Stimulated activated CD8-positive, alpha-beta memory T cell treated with anti-CD3 and anti-CD28 coated beads, Interleukin-12 subunit alpha, Interleukin-12 subunit beta, amount 100 ng/mL, for 24 hours (primary cell): ENCODE measurements around the gene TRIM46.
"Not testable (repeated sequence)": the region's sequence is repeated elsewhere in the genome, so short reads cannot be mapped to it uniquely, and the experiment has no call there.

Experiments
- DNase-seq: peaks from one replicate; pipeline ENCODE4 v3.0.0-alpha.2; 2020; ENCODE audit errors: extremely low read depth

TRIM46 gene

DNA sequence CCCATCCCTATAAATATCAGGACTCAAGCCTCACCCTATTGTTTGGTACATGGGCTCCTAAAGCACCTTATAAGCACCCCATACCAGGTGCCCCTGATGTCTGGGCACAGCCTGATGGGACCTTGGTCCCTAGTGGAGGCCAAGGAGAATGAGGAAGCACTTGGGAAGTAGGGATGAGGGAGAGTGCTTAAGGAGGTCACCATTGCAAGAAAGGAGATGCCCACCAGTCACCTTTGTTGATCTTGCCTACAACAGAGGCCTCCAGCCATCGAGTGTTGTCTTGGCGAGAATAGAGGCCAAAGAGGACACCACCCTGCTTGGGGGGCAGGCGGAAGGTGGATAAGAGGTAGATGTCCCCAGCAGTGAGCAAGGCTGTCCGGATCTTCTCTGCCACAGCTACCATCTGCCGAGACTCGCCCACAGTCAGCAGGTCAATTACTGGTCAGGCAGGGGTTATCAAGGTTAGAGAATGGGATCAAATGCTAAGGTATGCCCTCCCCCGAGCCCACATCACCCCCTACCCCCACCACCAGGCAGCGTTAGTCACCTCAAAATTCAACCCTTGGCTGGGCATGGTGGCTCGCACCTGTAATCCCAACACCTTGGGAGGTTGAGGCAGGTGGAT, 32.4 kb downstream of the TRIM46 start:
- DNase-seq = no peak

DNA sequence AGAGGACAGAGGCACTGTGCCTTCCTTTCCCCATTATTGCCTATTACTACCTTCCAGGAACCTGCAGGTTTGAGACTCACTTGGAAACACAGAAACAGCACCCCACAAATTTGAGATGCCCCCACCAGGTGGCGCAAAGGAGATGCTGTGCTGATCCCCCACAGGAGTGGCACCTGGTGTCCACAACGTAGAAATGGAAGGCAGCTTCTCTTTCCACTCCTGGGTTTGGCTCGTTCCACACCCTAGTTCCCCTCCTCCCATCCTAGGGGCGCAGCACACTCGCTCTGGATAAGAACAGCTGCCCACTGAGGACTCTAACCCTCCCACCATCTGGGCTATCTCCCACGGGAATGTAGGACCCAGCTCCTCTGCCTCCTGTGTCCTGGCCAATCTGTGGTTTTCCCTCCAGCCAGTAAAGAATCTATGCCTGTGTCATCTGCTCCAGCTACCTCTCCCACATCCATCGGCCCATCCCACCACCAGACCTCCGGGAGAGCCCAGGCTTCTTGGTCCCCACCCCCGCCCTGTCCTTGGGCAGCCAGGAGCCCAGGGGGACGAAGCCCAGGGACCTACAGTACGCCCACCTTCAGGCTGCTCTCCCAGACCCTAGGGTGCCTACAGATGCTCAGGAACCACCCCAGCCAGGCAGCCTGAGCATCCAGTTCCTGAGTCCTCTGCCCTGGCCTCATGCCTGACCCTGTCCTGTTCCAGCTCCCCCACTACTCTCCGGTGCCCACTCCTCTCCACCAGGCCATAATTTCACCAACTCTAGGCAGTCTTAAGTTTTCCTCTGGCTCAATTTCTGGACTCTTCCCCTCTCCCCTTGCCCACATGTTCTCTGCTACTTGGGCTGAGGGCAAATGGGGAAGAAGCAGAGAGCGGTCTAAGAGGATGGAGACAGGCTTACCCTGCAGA, 33.5 kb downstream of the TRIM46 start:
- DNase-seq = peak; percentile 69

DNA sequence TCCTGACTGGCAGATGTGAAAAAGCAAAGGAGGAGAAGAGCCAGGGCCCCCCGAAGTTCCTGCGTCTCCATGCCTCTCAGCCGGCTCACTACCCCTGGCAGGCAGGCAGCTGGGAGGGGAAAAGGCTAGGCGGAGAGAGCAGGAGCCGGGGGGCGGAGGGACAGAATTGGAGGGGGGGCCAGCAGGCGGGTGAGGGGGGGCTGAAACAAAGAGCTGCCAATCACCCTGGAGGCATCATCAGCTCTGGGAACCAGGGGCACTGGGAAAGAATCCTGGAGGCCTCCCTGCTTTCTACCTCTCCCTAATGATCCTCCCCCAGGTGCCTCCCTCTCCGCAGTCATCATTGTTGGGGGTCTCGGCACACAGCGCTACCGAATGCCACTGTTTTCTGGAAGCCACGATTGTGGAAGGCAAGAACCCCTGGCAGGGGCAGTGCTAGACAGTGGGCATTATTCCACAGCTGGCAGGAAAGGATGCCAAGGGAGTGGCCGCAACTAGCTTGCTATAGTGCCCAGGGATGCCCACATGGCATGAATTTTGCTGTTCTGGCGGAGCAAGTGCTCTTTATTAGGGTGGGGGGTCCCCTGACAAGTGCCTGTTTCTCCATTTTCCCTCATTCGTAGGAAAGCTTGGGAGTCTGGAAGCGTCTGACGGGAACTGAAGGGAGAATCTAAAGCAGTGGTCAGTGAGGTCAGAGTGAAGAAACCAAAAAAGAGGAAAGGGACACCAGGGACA, 34.3 kb downstream of the TRIM46 start, which contains the start of gene THBS3:
THBS3 (minus strand) TSS at position 92 of the 735 bp plus-strand sequence; CDS start at position 71, 21 bp downstream.
- no peak for DNase-seq

DNA sequence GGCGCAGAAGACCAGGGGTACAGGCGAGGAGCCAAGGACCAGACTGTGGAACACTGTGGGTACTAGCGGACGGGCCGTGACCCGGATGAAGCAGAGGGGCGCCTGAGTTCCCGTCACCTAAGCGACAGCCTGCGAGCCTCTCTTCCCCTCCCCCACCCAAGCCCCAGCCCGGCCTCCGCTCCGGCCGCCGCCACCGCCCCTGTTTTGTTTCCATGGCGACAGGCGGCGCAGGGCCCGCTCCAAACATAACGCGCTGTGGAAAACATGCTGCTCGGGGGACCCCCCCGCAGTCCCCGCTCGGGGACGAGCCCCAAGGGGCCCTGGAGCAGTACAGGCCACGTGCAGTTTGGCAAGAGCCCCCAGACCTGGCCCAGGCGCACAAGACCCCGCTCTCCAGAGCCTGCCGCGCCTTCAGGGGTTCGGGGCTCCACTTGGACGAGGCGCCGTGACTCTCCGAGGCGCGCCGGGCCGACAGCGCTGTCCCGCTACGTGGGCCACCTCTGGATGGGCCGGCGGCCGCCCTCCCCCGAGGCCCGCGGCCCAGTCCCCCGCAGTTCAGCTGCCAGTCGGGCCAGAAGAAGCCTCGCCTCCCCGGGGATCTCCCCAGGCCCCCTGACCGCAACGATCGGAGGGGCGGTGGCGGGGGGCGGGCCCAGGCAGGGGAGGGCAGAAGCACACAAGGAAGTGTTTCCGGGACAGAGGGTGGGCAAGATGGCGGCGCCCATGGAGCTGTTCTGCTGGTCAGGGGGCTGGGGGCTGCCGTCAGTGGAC, 35.1 kb downstream of the TRIM46 start, which contains the start of gene MTX1:
MTX1 (plus strand) TSS at position 155 of the 771 bp plus-strand sequence; CDS start at position 265, 110 bp downstream.
- peak; percentile 78 for DNase-seq

DNA sequence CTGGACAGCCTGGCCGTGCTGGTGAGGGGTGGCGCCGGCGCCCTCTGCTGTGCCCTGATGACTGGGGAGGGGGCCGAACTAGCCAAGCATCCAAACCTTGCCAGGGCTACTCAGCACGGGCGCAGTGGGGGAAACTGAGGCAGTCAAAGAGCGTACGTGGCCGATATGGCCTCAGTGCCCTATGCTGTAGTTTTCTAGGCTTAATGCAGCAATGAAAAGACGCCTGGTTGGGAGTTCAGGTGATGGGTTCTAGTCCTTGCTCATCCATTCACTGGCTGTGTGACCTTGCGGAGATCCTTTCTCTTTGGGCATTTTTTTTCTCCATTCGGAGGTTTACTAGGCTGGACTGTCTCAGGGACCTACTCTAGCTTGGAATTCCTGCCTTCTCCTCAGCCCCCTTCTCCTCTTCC, 35.7 kb downstream of the TRIM46 start:
- DNase-seq = no peak

DNA sequence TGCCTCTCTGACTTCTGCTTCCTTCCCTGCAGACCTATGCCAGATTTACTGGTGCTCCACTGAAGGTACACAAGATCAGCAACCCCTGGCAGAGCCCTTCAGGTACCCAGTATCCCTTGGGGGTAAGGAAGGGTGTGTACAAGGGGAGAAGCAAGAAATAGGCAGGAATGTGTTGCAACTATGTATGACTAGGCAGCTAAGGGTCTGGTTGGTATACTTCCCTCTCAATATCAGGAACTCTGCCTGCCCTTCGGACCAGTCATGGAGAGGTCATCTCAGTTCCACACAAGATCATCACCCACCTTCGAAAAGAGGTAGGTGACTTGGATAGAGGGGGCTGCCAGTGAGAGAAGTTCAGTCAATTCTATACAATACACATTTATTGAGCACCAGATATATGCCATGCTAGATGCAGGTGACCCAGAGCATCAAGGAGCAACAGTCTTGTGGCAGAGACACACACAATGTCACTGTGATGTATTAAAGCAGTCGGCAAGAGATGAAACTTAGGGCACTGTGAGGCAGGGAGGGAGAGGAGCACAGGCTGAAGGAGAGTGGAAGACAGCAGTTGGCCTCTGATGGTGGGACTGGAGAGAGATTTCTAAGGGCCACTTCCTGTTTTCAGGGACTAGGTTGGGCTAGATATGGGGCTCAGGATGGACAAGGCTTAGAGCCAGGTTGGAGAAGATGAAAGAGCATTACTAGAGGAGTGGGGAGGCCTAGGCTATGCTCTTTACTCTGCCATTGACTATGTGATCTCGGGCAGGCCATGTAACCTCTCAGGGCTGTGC, 36.9 kb downstream of the TRIM46 start:
- DNase-seq = no peak

DNA sequence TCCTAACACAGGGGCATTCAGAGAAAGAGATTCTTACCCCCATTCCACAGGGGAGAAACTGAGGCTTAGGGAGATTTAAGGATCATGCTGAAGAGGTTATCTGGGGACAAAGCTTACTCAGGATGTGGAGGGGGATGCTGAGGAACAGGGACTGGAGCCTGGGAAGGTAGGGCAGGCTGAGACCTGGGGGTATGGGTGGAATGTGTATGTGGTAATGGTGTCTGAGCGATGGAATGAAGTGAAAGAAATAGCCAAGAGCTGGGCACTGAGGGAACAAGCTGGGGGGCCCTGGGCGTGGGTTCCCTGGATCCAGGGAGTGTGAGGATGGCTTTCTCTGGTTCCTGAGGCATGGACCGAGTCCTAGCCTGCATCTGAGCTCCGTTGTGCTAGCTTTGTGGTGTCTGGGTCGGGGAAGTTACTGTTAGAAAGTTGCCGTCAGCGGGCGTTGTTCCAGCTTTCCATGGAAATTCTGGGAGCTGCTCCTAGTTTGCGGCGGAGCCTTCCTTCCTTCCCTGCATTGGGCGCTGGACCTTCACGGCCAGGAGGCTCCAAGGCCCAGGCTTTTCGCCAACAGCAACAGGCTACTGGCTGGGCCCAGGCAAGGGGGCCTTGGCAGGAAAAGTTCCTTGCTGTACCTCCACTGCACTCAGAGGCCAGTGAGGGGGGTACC, 37.9 kb downstream of the TRIM46 start:
- DNase-seq = not testable (repeated sequence)

DNA sequence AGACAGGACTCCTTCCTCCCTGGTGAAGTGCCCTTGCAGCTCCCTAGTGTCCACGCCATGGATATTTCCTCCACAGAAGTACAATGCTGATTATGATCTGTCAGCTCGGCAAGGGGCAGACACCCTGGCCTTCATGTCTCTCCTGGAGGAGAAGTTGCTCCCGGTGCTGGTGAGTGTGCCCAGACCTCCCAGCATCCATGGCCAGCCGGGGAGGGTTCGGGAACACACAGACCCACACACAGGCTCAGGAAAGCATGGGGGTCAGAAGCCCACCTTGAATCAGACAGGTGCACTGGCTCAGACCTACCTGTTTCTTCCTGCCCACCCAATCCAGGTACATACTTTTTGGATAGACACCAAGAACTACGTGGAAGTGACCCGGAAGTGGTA, 38.4 kb downstream of the TRIM46 start:
- not testable (repeated sequence) for DNase-seq

DNA sequence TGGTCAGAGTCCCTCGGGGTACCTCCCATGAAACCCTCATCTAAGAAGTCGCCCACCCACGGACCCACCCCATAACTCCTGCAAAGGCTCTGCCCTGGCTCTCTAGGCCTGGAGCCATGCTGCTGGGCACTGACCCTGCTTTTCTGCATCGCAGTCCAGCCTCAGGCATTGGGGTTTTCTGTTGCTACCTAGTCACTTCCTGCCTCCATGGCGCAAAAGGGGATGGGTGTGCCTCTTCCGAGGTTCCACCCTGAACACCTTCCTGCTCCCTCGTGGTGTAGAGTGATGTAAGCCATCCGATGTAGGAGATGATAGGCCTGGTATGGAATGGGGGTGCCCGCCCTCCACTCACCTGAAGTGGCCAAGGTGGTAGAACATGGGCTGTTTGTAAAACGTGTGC, 41.1 kb downstream of the TRIM46 start:
- not testable (repeated sequence) for DNase-seq

DNA sequence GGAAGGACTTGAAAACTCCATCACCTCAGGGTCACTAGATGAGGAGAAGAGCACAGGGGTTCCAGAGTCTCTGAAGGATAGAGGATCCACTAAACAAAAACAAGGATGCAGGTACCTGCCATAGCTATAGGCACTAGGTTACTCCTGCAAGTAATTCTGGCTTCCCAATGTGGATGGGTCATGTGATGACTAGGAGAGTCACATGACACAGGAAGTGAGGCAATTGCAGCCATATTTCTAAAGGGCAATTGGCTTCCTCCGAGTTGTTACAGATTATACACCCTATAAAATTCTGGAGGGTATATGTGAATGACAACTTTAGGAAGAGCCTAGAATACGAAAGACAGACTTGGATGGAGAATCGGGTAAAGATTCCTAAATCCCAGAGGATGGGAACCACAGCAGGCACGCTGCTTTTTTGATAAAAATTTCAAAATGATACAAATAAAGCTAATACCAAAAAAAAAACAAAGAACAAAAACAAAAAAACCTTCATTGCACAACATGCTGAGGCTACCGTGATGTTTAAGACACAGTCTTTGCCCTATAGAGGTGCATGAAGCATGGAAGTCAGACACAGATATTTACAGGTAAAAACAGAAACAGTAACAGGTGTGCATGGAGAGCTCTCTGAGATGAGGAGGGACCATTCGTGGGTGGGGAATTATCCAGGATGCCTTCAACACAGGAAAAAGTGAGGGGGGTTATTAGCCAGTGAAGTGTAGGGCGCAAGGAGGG, 45.4 kb downstream of the TRIM46 start:
- no peak for DNase-seq

DNA sequence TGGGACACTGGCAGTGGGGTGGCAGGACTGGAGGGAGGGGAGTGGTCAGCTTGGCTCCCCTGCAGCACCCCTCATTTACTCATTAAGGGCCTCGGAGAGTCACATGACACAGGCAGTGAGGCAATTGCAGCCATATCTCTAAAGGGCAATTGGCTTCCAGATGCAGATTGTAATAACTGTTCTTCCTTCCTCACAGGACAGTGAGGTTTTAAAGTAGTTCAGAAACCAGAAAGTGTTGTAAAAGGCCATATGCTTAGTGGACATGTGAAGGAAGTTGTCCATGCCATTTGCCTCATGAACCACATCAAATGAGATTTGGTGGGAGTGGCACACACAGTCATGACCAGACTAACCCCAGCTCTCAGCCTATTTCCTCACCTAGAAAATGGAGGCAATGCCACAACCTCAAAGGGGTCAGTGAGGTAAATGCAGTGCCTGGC, 46.0 kb downstream of the TRIM46 start:
- DNase-seq = no peak

DNA sequence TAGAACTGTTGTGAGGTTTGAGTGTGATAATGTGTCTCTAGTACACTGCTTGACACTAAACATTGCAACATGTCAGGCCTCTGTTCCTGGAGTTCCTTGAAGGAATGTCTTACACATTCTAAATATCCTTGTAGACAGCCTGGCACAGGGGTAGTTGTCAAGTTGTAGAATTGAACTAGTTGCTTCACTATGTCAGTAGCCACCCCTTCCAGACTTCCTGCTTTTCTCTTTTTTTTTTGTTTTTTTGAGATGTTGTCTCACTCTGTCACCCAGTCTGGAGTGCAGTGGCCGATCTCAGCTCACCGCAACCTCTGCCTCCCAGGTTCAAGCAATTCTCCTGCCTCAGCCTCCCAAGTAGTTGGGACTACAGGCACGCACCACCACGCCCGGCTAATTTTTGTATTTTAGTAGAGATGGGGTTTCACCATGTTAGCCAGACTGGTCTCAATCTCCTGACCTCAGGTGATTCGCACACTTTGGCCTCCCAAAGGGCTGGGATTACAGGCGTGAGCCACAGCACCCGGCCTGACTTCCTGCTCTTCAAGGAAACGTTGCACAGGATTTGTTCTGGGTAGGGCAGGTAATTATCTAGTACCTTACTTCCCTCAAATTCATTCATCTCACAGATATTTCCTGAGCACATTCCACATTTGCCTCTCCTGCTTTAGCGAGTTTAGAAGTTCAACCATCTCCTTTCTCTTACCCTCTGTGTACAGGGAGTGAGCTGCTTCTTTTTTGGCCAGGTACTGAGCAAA, 46.7 kb downstream of the TRIM46 start:
- DNase-seq = not testable (repeated sequence)

DNA sequence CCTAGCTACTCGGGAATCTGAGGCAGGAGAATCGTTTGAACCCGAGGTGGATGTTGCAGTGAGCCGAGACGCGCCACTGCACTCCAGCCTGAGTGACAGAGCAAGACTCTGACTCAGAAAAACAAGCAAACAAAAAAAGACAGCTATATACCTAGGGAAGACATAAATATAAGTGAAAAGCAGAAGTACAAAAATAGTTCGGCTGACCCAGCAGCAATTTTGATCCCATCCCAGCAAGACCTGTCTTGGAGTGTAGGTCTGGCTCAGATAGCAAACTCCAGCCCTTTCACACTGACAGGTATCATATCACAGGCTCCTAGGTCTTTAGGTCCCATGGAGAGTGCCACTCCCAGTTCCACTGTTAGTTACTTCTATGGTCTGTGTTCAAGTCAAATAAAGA, 49.4 kb downstream of the TRIM46 start:
- no peak for DNase-seq

DNA sequence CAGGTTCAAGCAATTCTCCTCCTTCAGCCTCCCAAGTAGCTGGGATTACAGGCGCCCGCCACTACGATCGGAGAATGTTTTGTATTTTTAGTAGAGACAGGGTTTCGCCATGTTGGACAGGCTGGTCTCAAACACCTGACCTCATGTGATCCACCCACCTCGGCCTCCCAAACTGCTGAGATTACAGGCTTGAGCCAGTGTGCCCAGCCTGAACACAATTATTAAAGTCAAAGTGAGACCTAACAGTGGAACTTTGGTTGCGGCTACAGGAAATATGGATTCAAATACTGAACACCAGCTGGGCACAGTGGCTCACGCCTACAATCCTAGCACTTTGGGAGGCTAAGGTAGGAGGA, 51.7 kb downstream of the TRIM46 start:
- not testable (repeated sequence) for DNase-seq

DNA sequence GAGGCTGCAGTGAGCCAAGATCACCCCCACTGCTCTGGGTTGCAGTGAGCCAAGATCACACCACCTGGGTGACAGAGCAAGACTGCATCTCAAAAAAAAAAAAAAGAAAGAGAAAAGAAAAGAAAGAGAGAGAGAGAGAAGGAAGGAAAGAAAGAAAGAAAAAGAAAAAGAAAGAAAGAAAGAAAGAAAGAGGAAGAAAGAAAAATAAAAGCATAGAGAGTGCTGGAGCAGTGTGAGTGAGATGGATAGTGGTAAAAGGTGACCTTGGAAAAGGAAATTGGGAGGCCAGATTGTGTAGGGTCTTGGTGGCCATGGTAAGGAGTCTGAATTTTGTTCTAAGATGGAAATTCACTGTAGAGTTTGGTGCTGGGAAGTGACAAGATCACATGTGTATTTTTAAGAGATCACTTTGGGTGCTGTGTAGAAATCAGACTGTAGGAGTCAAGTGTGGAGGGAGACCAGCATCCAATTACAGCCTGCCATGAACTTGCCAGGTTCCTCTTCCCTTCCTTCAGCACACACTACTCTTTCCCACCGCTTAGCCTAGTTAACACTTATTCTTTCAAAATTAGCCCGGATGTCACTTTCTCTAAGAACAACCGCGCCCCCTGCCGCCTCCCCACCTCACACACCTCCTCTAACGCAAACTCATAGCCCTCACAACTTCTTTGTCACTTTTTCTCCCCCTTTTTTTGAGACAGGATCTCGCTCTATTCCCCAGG, 52.7 kb downstream of the TRIM46 start:
- DNase-seq = peak; percentile 48

DNA sequence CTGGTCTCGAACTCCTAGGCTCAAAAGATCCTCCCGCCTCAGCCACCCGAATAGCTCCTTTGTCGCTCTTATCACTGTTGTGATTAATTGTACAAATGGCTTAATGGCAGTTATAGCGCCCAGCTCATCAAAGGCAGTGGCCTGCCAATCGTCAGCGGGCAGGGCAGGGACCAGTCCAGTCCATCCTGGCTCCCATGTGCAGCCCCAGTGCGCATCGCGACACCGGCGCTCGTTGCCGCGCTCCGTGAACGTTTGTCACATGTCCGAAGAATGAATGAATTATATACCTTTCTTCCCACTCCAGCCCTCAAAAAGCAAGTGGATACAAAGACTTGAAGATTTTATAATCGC, 53.2 kb downstream of the TRIM46 start:
- DNase-seq = no peak

DNA sequence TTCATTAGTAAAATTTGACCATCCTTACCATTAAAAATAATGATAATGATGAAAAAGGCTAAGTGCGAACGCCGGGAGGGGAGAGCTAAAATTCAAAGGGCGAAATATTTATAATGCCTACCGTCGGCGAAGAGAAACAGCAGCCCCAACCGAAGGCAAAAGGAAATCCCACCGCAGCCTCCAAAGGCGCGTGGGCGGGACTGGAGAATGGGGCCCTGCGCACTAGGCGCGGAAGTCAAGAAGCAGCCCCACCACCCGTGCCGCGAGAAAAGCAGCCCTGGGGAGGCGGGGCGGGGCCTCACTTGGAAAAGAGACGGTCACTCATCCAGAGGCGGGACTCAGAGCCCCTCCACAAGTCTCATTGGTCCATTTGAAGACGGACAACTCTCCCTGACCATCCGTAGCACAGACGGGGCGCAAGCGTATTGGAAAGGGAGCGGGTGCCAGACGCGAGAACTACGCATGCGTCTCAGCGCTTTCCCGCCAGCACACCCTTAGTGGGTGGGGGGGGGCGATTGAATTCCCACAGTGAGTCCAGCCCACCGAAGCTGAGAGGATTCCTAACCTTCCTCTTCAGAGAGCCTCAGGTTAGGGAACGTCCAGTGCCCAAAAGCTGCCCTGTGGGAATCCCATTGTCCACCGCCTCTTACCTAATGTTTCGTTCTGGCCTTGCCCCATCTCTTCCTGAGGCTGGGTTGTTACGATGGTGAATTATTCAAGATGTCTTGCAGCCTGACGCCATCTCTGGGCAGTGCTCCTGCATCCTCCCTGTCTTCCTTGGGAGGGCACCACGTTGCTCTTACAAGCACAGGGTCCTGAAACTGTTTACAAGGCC, 53.8 kb downstream of the TRIM46 start:
- peak; percentile 98 for DNase-seq
